Measurements from ENCODE around the gene POLR1H.
"Not testable (repeated sequence)": the region's sequence is repeated elsewhere in the genome, so short reads cannot be mapped to it uniquely, and the experiment has no call there.

POLR1H gene, protein sequence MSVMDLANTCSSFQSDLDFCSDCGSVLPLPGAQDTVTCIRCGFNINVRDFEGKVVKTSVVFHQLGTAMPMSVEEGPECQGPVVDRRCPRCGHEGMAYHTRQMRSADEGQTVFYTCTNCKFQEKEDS

GRCh38 chr6:30061092-30061857 lies at the start of gene POLR1H:
TSS of gene POLR1H (plus strand) at chr6:30061265. CDS start at chr6:30061525, 260 bp downstream.
- DNase-seq (ENCODE audit: low spot score): peak; percentile 98

DNA sequence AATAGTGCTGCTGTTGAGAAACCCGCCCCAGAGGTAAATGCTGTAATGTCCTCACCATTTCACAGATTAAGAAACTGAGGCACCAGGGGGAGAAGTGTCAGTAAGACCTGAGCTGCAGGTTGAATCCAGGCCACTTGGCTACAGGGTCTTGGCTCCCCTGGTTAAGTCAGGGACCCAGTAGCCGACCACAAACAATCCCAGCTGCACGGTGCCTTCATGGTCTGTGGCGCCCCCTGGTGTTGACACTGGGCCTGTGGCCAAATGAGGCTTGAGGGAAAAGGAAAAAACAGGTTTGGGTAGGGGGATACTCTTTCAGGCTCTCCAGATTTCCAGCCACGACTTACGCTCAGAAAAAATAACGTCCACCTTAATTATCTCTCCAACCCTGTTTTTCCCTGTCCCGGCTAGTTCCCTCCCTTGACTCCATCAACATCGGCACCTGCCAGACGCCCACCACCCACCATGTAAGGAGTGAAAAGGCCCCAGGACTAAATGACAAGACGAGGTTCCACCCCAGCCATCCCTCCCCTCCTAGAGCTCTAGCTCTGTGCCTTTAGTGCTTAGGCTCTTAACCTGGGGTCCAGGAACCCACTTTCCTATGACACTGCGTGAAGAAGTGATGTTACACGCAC lies 47.7 kb upstream of the POLR1H start:
- peak; percentile 46 for DNase-seq (ENCODE audit: low spot score)

DNA sequence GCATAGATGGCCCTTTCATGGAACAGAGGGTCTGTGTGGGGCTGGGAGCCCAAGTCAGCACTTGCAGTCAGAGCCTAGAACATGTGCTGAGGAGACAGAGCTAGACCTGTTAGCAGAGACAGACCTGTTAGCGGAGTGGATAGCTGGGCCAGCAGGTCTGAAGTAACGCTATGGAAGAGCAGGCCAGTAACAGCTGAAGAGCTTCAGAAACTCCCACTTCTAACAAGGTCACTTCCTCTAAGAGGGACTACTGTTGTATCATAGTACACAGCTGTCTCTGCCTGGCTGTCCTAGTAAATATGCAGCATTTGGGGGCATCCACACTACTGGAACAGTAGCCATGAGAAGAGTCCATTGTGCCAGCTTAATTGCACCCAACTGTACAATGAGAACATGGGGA lies 41.2 kb upstream of the POLR1H start:
- no peak for DNase-seq (ENCODE audit: low spot score)

DNA sequence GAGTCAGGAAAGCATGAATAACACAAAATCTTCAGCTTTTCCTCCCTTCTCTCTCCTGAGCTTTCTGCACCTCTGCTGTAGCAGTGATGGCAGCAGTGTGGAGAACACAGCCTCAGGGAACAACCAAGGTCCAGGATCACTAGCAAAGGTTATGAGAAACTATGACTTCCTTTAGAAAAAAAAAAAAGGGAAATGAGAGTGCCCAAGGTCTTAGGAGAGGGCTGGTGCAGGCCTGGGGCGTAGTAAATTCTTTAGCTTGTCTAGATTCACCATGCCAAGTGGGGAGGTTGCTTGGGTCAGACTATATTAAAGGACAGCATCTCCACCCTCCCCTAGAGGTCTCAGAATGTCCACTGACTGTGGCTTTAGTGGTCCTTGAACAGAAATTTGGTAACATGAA lies 40.4 kb upstream of the POLR1H start:
- DNase-seq (ENCODE audit: low spot score): no peak

DNA sequence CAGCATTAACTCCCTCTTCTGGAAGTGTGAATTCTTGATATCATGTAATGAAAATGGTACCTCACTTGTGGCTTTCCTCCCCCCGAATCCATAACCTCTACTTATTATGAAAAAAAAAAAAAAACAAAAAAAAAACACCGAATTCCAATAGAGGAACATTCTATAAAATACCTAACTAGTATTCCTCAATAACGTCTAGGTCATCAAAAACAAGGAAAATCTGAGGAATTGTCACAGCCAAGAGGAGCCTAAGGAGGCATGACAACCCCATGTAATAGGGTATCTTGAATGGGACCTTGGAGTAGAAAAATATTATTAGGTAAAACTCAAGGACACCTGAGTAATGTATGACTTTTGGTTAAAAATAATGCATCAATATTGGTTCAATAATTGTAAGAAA lies 38.9 kb upstream of the POLR1H start:
- no peak for DNase-seq (ENCODE audit: low spot score)

GRCh38 chr6:30022712-30023111 lies 38.4 kb upstream of the POLR1H start:
- not testable (repeated sequence) for DNase-seq (ENCODE audit: low spot score)

DNA sequence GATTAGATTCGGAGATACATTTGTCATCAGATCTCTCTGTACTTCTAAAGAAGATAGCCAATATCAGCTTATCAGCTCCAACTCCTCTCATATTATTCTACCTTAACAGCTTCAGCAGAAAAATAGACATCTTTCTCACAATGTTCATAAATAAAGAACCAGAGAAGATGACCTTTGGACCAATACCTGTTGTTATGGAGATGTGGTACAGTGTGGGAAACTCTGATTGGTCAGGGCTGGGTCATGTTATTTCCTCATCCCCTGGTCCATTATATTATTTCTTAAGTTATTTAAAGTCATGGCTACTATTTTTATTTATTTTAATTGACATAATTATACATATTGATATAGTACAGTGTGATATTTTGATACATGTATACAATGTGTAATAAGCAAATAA lies 35.9 kb upstream of the POLR1H start:
- no peak for DNase-seq (ENCODE audit: low spot score)

GRCh38 chr6:30029588-30029987 lies 31.5 kb upstream of the POLR1H start:
- no peak for DNase-seq (ENCODE audit: low spot score)

- no peak for DNase-seq (ENCODE audit: low spot score)
These were observed 29.7 kb upstream of the POLR1H start for GRCh38 chr6:30031381-30031780.

DNA sequence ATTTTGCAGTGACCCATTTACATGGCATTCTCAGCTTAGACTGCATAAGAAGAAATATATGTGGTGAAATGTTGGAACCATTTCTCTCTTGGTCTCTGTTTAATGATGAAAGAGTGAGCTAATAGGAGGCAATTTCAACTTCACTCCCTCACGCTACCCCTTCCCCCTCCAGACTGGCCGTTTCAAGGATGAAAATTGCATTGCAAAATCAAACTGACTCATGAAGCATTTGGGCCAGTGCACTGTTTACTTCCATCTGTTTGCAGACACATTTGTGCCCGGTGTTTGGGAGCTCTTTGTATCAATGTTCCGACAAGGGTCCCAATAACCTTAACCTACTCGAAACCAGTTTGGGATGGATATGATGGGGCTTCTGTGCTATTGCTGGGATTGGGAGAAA lies 27.6 kb upstream of the POLR1H start:
- not testable (repeated sequence) for DNase-seq (ENCODE audit: low spot score)

GRCh38 chr6:30035784-30036183 lies 25.3 kb upstream of the POLR1H start:
- DNase-seq (ENCODE audit: low spot score): no peak

DNA sequence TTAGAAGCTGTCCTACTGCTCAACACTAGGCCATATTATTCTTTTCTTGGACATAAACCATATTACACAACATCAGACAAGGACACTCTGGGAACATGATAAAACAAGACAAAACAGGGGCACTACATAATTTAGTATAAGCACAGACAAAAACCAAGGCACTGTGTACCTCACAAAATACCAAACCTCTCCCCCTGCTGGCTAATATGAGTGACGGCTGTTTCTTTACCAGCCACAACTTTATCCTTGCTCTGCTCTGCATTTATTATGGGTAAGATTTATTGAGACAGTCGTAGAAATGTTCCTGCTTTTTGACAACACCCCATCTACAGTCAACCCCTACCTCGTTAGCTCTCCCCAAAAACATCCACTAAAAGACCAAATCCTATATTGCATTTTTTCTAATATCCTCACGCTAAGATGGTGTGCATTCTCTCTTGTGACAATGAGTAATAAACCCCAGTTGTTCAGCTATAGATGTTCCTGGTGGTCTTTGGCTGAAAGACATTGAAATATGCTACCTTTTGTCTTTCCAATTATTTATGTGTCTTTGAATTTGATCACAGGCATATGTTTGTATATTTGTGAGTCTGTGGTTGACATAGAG lies 23.8 kb upstream of the POLR1H start:
- DNase-seq (ENCODE audit: low spot score): no peak

- no peak for DNase-seq (ENCODE audit: low spot score)
These were observed 19.8 kb upstream of the POLR1H start for GRCh38 chr6:30041221-30041620.

GRCh38 chr6:30041821-30042220 lies 19.2 kb upstream of the POLR1H start:
- no peak for DNase-seq (ENCODE audit: low spot score)

- DNase-seq (ENCODE audit: low spot score): peak; percentile 65
These were observed 18.6 kb upstream of the POLR1H start for GRCh38 chr6:30042476-30042875.

DNA sequence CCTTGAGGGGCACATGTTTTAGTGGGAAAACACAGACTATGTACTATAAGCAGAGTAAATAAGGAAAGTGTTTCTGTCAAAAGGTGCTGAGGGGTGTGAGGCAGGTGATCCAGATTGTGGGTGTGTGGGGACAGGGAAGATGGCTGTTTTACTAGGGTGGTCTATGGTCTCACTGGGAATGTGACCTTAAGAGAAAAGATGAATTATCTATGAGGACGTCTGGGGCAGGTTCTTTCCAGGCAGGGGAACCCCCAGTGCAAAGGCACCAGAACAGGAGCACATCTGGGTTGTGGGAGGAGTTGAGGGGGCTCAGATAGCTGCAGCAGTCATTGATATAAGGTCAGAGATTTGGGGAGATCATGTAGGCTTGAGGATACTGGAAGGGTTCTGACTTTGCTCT lies 18.2 kb upstream of the POLR1H start:
- no peak for DNase-seq (ENCODE audit: low spot score)

- DNase-seq (ENCODE audit: low spot score): no peak
These were observed 17.3 kb upstream of the POLR1H start for GRCh38 chr6:30043744-30044143.

DNA sequence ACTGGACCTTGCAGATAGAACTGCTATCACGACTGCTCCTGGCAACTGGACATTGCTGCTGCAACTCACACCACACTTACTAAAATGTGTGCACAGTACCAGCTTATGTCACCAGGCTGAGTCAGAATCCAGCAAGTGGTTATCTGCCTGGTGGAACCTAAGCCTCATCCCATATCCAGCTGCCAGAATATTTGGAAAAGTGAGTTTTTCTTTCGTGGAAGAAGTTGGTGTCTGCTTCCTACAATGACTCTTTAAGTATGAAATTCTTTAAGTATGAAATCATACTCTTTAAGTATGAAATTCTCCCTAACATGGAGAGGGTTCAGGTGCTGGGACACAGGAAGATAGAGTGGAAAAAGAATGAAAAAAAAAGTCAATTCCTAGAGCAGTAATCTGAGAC lies 16.4 kb upstream of the POLR1H start:
- no peak for DNase-seq (ENCODE audit: low spot score)

DNA sequence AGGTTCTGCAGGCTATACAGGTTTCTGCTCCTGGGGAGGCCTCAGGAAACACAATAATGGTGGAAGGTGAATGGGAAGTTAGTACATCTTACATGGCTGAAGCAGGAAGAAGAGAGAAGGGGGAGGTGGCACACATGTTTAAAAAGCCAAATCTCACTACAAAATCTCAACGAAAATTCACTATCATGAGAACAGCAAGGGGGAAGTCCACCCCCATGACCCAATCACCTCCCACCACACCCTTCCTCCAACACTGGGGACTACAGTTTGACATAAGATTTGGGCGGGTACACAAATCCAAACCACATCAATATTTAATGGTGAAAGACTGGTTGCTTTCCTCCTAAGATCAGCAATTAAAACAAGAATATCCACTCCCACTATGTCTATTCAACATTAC lies 13.8 kb upstream of the POLR1H start:
- DNase-seq (ENCODE audit: low spot score): no peak

DNA sequence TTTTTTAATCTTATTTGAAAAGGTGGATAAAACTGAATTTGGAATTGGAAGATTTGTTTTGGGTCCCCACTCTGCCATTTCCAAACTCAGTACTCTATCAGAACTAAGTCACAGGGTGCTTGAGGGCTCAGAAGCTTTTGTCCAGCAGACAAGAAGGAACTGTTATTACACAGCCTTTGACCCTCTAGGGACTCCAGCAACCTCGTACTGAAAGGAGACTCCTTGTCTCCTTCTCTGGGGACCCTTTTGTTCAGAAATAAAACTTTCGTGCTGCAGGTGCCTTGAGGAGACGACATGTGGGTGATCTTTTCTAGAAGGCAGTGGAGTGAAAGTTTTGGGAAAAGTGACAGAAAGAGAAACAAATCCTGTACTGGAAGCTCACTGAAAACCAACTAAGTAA lies 7.4 kb upstream of the POLR1H start:
- no peak for DNase-seq (ENCODE audit: low spot score)

DNA sequence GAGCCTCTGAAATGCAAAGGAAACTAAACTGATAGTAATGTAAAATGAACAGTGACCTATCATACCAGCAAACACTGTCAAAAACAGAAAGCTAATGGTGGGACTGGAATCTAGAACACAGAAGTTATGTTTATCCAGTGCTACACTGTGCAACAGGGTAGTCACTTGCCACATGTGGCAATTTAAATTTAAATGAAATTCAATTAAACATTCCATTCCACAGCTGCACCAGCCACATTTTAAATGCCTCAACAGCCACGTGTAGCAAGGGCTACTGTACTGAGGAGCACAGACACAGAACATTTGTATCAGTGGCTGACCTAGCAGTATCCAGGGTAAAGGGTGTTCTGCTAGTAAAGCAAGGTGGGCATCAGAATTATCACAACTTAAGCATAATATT lies 5.6 kb upstream of the POLR1H start:
- DNase-seq (ENCODE audit: low spot score): no peak

- peak; percentile 38 for DNase-seq (ENCODE audit: low spot score)
These were observed 416 bp upstream of the POLR1H start for GRCh38 chr6:30060606-30061091.

Measured in Ammon's horn (tissue), 1 donor.